Vagina (tissue), 2 donors: Measurements from ENCODE around the gene AHI1.

Source experiments
- POLR2A ChIP-seq, 2 donors: fragments of 450-650 bp; IDR thresholded peaks; one replicate each; pipeline ENCODE4 v1.6.1; 2017; ENCODE audit warnings: antibody characterized with exemption in 2 of 2, mild to moderate bottlenecking in 2 of 2, moderate library complexity in 2 of 2
- TF ChIP-seq, protein P1 (sequence below), 3 experiments: fragments of 450-650 bp in 2 of 3; fragments of 200-600 bp in 1 of 3; sonication (generic) in 1 of 3; IDR thresholded peaks; one replicate each; pipeline ENCODE4 v1.5.1; 2017 to 2019; ENCODE audit warnings: antibody characterized with exemption in 3 of 3, mild to moderate bottlenecking in 2 of 3, moderate library complexity in 2 of 3

GRCh38 chr6:135481783-135482369 is 15.7 kb downstream of the AHI1 start:
- TF ChIP-seq, protein P1, sequence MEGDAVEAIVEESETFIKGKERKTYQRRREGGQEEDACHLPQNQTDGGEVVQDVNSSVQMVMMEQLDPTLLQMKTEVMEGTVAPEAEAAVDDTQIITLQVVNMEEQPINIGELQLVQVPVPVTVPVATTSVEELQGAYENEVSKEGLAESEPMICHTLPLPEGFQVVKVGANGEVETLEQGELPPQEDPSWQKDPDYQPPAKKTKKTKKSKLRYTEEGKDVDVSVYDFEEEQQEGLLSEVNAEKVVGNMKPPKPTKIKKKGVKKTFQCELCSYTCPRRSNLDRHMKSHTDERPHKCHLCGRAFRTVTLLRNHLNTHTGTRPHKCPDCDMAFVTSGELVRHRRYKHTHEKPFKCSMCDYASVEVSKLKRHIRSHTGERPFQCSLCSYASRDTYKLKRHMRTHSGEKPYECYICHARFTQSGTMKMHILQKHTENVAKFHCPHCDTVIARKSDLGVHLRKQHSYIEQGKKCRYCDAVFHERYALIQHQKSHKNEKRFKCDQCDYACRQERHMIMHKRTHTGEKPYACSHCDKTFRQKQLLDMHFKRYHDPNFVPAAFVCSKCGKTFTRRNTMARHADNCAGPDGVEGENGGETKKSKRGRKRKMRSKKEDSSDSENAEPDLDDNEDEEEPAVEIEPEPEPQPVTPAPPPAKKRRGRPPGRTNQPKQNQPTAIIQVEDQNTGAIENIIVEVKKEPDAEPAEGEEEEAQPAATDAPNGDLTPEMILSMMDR (IDR thresholded peaks at IDR 0.05): no peak
- TF ChIP-seq POLR2A (IDR thresholded peaks at IDR 0.05): no peak
